HG03439 (cell line): Measurements from ENCODE around the gene FPGS.

Source experiments
- ATAC-seq: cut with Tn5 transposase; IDR thresholded peaks from one replicate; pipeline ENCODE4 v1.9.1; 2021; ENCODE audit warnings: mild to moderate bottlenecking, moderate library complexity; ENCODE audit not compliant: unreplicated experiment

FPGS gene

GRCh38 chr9:127786773-127787104, 15.9 kb upstream of the FPGS start:
- no peak for ATAC-seq

DNA sequence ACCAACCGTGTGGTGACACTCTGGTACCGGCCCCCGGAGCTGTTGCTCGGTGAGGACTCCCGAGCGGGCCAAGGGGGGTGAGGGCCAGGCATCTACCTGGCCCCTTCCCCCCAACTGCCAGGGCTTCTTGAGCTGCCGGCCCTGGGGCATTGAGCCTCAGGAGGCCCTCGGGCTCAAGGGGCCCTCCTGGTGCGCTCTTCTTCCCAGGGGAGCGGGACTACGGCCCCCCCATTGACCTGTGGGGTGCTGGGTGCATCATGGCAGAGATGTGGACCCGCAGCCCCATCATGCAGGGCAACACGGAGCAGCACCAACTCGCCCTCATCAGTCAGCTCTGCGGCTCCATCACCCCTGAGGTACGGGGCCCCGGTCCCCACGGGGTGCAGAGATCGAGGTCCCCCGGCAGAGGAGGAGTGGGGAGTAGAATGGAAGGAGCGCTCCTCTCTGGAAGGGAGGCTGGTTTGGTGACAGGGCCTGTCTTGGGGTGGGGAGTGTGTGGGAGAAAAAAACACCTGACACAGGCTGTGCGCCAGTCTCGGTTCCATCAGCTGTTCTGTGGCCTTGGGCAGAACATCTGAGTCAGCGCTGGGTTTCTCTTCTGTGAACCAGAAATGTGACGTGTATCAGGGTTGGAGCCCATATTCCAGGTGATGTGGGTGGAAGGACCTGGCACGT, 14.2 kb upstream of the FPGS start:
- no peak for ATAC-seq

DNA sequence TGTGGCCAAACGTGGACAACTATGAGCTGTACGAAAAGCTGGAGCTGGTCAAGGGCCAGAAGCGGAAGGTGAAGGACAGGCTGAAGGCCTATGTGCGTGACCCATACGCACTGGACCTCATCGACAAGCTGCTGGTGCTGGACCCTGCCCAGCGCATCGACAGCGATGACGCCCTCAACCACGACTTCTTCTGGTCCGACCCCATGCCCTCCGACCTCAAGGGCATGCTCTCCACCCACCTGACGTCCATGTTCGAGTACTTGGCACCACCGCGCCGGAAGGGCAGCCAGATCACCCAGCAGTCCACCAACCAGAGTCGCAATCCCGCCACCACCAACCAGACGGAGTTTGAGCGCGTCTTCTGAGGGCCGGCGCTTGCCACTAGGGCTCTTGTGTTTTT, 13.5 kb upstream of the FPGS start:
- ATAC-seq, result no peak

- no peak for ATAC-seq
Measured at GRCh38 chr9:127790094-127790855, 12.4 kb upstream of the FPGS start.

GRCh38 chr9:127791085-127791484, 11.6 kb upstream of the FPGS start:
- no peak for ATAC-seq

DNA sequence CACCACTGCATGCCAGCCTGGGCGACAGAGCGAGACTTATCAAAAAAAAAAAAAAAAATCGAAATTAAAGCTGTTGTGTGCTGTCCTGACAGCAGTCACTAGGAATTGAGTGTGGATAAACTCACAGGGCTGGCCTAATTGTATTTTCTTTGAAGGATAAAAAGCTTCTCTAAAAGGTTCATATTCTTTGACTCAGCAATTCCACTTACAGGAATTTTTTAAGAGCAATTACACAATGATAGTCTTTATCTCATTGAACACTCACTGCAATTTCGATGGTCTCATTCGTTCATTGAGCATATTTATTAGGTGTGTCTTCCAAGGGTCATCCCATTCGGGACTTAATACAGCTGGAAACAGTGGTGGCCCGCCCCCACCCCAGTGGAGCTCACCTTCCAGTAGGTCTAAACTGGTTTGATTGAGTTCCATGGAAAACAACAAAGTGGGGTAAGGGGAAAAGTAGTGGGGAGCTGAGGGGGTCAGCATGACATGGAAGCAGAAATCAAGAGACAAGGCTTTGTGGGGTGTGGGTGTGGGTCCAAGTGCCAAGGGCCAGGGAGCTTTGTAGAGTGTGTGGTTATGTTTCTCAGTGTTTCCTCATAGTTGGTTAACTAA, 10.2 kb upstream of the FPGS start:
- ATAC-seq, result no peak

GRCh38 chr9:127793093-127793708, 9.5 kb upstream of the FPGS start:
- ATAC-seq, result no peak

- ATAC-seq, result no peak
Measured at GRCh38 chr9:127794001-127794791, 8.5 kb upstream of the FPGS start.

GRCh38 chr9:127796225-127796813, 6.4 kb upstream of the FPGS start:
- no peak for ATAC-seq

DNA sequence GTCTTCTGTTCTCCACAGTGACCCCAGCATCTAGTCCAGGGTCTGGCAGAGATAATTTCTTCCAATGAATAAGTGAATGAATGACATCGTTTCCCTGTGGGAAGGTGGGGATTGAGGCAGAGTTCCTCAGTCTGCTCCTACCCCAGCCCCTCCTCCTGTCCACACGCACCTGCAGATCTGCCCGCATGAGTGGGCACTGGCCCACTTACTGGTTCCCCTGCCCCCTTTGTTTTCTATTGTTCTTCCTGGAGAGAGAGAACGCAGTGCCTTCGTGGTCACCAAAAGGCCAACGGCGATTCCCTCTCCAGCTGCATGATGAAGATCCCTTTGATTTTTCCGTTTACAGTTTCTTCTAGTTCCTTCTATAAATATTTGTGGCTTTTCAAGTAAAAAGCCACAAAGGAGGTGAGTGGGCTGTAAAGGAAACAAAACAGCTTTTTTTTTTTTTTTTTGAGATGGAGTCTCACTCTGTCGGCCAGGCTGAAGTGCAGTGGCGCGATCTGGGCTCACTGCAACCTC, 5.8 kb upstream of the FPGS start:
- no peak for ATAC-seq

GRCh38 chr9:127801955-127802575, 617 bp upstream of the FPGS start:
- ATAC-seq, result no peak

DNA sequence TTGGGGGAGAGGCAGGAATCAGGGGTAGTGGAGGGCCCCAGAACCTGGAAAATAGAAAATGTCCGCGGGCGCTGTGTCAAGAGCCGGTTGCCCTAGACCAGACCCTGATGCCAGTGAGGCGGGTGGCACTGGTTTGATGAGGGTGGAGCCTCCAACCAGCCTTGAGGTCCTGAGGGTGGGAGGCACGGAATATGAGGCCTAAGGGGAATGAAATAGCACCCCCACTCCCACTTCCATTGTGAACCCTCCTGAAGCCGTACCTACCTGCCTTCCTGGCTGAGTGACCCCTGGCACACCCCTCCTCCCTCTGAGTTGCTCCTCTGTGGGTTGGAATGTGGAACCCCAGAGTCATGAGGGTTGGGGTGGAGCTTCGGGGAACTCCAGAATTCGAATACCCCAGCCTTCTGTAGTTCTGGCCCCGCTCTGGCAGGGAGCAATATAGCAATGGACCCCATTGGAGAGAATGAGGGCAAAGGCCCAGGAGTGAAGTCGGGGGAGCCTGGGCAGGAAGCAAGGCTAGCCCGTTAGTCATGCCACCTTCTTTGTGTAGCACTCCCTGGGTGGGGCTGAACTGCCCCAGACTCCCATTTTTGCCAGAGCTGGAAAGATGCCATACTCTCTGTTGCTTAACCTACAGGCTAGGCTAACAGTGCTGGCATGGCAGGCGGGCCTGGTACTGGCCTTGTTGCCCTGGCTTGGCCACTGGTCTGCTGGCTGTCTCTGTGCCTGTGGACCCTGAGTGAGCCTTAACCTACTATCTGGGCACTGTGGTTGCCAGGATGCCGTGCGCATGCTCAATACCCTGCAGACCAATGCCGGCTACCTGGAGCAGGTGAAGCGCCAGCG, 1.0 kb downstream of the FPGS start:
- ATAC-seq, result no peak

GRCh38 chr9:127805620-127806019, 2.9 kb downstream of the FPGS start:
- no peak for ATAC-seq

GRCh38 chr9:127806871-127807270, 4.2 kb downstream of the FPGS start:
- no peak for ATAC-seq

GRCh38 chr9:127808347-127809001, 5.8 kb downstream of the FPGS start:
- ATAC-seq, result no peak

DNA sequence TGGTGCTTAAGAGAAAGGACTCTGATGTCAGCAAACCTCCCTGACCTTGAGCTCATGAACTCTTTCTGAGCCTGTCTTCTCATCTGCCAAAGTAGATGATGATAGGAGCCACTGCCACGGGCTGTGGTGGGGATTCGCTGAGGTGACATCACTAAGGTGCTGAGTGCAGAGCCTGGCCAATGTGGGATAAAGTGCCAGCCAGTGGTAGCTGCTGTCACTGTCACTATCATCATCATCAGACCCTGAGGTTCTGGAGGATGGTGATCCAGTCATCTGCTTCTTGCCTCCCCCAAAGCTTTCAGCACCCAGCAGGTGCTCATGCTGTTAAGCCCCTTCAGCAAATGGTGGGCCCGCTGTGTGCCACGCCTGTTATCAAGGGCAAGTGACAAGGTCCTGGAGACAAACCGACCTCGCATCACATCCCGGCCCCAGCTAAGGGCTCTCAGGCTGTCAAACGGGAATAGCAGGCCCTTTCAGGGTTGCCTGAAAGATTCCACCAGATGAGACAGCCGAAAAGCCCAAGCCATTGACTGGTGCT, 6.4 kb downstream of the FPGS start:
- ATAC-seq, result no peak

DNA sequence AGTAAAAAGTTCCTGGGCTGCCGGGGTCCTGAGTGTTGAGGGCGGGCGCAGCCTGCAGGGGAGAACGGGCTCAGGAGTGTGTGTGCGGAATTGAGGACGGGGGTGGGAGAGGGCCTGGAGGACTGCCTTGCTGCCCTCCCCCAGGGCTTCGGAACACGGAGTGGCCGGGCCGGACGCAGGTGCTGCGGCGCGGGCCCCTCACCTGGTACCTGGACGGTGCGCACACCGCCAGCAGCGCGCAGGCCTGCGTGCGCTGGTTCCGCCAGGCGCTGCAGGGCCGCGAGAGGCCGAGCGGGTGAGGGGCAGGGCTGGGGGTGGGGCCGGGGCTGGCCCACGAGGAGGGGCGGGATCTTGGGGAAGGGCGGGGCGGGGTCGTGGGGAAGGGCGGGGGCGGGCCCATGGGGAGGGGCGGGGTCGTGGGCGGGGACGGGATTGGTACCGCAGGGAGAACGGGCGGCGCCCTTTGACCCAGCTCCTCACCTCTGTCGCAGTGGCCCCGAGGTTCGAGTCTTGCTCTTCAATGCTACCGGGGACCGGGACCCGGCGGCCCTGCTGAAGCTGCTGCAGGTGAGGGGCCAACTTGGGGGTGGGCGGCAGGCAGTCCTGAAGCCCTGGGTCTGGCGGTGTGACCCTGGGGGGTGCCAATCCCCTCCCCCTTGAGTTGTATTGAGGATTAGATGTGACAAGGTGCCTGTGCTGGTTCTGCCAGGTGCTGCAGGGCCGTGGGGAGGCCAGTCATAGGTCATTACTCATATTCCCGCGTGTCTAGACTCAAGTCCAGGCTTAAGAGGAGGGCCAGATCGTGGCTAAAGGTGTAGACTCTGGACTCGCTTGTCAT, 7.1 kb downstream of the FPGS start:
- no peak for ATAC-seq
